Caki2 (cell line): ENCODE measurements around the gene DELE1. TPM values are rescaled to one million over a fixed set of nuclear protein-coding genes. Genes with fewer than 3 reads are reported as not detected.

Experiments
- DNase-seq: peaks from one replicate; pipeline ENCODE4 v3.0.0-alpha.2; 2015; ENCODE audit warnings: low read depth
- in situ Hi-C: cut with HindIII; loops from 2 replicates; pipeline ENCODE4 v1.10.0; 2016; ENCODE audit warnings: low sequenced_read_pairs, low pct_unique_long_range_greater_than_20kb, mixed read lengths
- total RNA-seq: library from RNA; depleted of rRNA; stranded (reverse); fragments of >200 nt; shearing (Covaris generic); gene quantifications from 2 replicates; pipeline ENCODE4 v1.2.3, GENCODE V29; 2014; ENCODE audit warnings: low replicate concordance

Gene DELE1
- total RNA-seq, 1 experiment from 2014 or later, result 42.4 TPM

GRCh38 chr5:141947316-141947715 lies 23.6 kb downstream of the DELE1 start:
- in situ Hi-C loops, result no loop called here
- no peak for DNase-seq

- DNase-seq, result no peak
- in situ Hi-C loops, result no loop called here
Observed at GRCh38 chr5:141948812-141949211, 25.1 kb downstream of the DELE1 start.

- DNase-seq, result no peak
- in situ Hi-C loops, result no loop called here
Observed at GRCh38 chr5:141949511-141949910, 25.8 kb downstream of the DELE1 start.

GRCh38 chr5:141950207-141951005 lies 26.7 kb downstream of the DELE1 start:
- in situ Hi-C loops, result no loop called here
- no peak for DNase-seq

- in situ Hi-C loops, result no loop called here
- no peak for DNase-seq
Observed at GRCh38 chr5:141951332-141951781, 27.7 kb downstream of the DELE1 start.

- in situ Hi-C loops, result no loop called here
Observed at GRCh38 chr5:141952020-141952419, 28.3 kb downstream of the DELE1 start.

GRCh38 chr5:141954194-141954593 lies 30.5 kb downstream of the DELE1 start:
- in situ Hi-C loops, result no loop called here
- no peak for DNase-seq

More at GRCh38 chr5:141952020-141952419, 28.3 kb downstream of the DELE1 start:
- no peak for DNase-seq

GRCh38 chr5:141957367-141957996 lies 33.8 kb downstream of the DELE1 start:
- no peak for DNase-seq
- in situ Hi-C loops, result no loop called here

- no peak for DNase-seq
- in situ Hi-C loops, result no loop called here
Observed at GRCh38 chr5:141958113-141958512, 34.4 kb downstream of the DELE1 start, which contains the start of gene PCDH12. Gene PCDH12 (minus strand): TSS chr5:141958202. CDS start chr5:141957851, 351 bp downstream.

- in situ Hi-C loops, result no loop called here
- no peak for DNase-seq
Observed at GRCh38 chr5:141958546-141959172, 35.0 kb downstream of the DELE1 start.

- in situ Hi-C loops, result no loop called here
- no peak for DNase-seq
Observed at GRCh38 chr5:141960018-141960417, 36.3 kb downstream of the DELE1 start.

- DNase-seq, result peak; percentile 75
- in situ Hi-C loops, result no loop called here
Observed at GRCh38 chr5:141960449-141961323, 37.0 kb downstream of the DELE1 start.

GRCh38 chr5:141961466-141961865 lies 37.8 kb downstream of the DELE1 start:
- DNase-seq, result no peak
- in situ Hi-C loops, result no loop called here

GRCh38 chr5:141963701-141964100 lies 40.0 kb downstream of the DELE1 start:
- in situ Hi-C loops, result no loop called here
- DNase-seq, result no peak

- in situ Hi-C loops, result no loop called here
- DNase-seq, result no peak
Observed at GRCh38 chr5:141965071-141965470, 41.4 kb downstream of the DELE1 start.

GRCh38 chr5:141966275-141966962 lies 42.7 kb downstream of the DELE1 start:
- in situ Hi-C loops, result no loop called here
- no peak for DNase-seq

- in situ Hi-C loops, result no loop called here
- DNase-seq, result no peak
Observed at GRCh38 chr5:141966963-141967333, 43.3 kb downstream of the DELE1 start.
